ENCODE data around the gene NELL2. TPM values are rescaled to one million over a fixed set of nuclear protein-coding genes. Genes with fewer than 3 reads are reported as not detected.

NELL2 gene
- total and polyA plus RNA-seq, 2 donors (not counting 1 experiment from before 2014, with no cell fraction given) = 0.17 TPM; not detected in 1

DNA sequence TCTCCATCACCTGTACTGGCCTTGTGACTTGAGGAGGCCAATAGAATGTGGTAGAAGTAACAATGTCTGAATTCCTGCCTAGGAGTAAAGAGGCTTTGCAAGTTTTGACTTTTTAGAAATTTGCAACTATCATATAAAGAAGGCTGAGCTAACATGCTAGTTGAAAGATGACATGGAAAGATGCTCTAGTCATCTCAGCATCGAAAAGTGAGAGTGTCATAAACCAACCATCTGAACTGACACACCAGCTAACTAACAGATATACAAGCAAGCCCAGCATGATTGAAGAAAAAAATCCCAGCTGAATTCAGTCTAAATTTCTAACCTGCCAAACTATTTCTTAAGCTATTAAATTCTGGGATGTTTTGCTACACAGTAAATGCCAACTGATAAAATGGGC lies 116.8 kb downstream of the NELL2 start:
- no peaks in the 10 kb centered on the region for H3K36me3 ChIP-seq (ENCODE audit: control insufficient read depth, insufficient read depth, low read length)
- H3K4me1 ChIP-seq (ENCODE audit: control insufficient read depth, extremely low read depth, insufficient read depth, low read length) = no peaks in the 10 kb centered on the region

DNA sequence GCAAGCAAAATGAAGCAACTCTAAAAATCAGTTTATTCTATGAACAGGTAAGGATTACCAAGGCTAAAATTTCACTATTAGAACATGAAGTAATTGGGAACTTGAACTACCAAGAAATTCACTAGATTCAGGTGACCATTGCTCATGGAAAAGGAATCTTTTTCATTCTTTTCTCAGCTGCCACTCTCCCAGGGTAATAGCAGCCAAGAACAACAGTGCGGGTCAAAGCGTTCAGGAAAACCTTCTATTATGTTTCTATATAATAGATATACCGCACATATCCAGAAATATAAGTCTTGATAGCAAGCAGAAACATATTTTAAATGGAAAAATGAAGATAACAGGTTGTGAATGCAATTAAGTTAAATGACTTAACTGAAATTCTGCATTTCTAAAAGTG lies 125.6 kb downstream of the NELL2 start:
- Histone ChIP-seq H3K4me3 (replicated peaks in 1 of 4; ENCODE audit: control extremely low read depth in 1 of 4, insufficient read depth in 1 of 4, low read depth in 3 of 4, low read length in 4 of 4) (no peak overlapping the region), H3K27me3 (ENCODE audit: control insufficient read depth, insufficient read depth, low read length) (no peaks in the 10 kb centered on the region), H3K4me2 (ENCODE audit: extremely low read depth, insufficient read depth, low read length) (no peak overlapping the region), H2AFZ (ENCODE audit: low read length) (no peak overlapping the region), H3K27ac (ENCODE audit: insufficient read depth, low read length) (no peak overlapping the region), H4K20me1 (ENCODE audit: control insufficient read depth, extremely low read depth, insufficient read depth, low read length) (no peaks in the 10 kb centered on the region), H3K9me3 (ENCODE audit: control insufficient read depth, insufficient read depth, low read depth, low read length) (no peaks in the 10 kb centered on the region), H3K79me2 (ENCODE audit: control insufficient read depth, insufficient read depth, low read length) (no peaks in the 10 kb centered on the region), H3K9ac (ENCODE audit: insufficient read depth, low read length) (no peak overlapping the region), H3K4me1 (ENCODE audit: control insufficient read depth, extremely low read depth, insufficient read depth, low read length) (no peaks in the 10 kb centered on the region), H3K36me3 (ENCODE audit: control insufficient read depth, insufficient read depth, low read length) (no peaks in the 10 kb centered on the region)
- TF ChIP-seq, protein P1, sequence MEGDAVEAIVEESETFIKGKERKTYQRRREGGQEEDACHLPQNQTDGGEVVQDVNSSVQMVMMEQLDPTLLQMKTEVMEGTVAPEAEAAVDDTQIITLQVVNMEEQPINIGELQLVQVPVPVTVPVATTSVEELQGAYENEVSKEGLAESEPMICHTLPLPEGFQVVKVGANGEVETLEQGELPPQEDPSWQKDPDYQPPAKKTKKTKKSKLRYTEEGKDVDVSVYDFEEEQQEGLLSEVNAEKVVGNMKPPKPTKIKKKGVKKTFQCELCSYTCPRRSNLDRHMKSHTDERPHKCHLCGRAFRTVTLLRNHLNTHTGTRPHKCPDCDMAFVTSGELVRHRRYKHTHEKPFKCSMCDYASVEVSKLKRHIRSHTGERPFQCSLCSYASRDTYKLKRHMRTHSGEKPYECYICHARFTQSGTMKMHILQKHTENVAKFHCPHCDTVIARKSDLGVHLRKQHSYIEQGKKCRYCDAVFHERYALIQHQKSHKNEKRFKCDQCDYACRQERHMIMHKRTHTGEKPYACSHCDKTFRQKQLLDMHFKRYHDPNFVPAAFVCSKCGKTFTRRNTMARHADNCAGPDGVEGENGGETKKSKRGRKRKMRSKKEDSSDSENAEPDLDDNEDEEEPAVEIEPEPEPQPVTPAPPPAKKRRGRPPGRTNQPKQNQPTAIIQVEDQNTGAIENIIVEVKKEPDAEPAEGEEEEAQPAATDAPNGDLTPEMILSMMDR (conservative IDR thresholded peaks at IDR 0.05 in 1 of 2, IDR thresholded peaks at IDR 0.05 in 1 of 2; ENCODE audit: low read depth in 1 of 2, low read length in 2 of 2) = no peak
- TF ChIP-seq EZH2 (IDR thresholded peaks at IDR 0.05; ENCODE audit: low read length, missing control alignments) = no peak
- no peak for DNase-seq (ENCODE audit: low read depth in 2 of 2)

More for the DNA sequence above, 116.8 kb downstream of the NELL2 start:
- no peak overlapping the region for H2AFZ ChIP-seq (ENCODE audit: low read length)
- no peaks in the 10 kb centered on the region for H3K79me2 ChIP-seq (ENCODE audit: control insufficient read depth, insufficient read depth, low read length)
- no peaks in the 10 kb centered on the region for H4K20me1 ChIP-seq (ENCODE audit: control insufficient read depth, extremely low read depth, insufficient read depth, low read length)
- TF ChIP-seq, protein P1 (conservative IDR thresholded peaks at IDR 0.05 in 1 of 2, IDR thresholded peaks at IDR 0.05 in 1 of 2; ENCODE audit: low read depth in 1 of 2, low read length in 2 of 2) = no peak
- TF ChIP-seq EZH2 (IDR thresholded peaks at IDR 0.05; ENCODE audit: low read length, missing control alignments) = no peak
- no peak for DNase-seq (ENCODE audit: low read depth in 2 of 2)
- no peaks in the 10 kb centered on the region for H3K9me3 ChIP-seq (ENCODE audit: control insufficient read depth, insufficient read depth, low read depth, low read length)
- H3K4me2 ChIP-seq (ENCODE audit: extremely low read depth, insufficient read depth, low read length) = no peak overlapping the region
- H3K27me3 ChIP-seq (ENCODE audit: control insufficient read depth, insufficient read depth, low read length) = no peaks in the 10 kb centered on the region
- H3K9ac ChIP-seq (ENCODE audit: insufficient read depth, low read length) = no peak overlapping the region
- no peak overlapping the region for H3K4me3 ChIP-seq (replicated peaks in 1 of 4; ENCODE audit: control extremely low read depth in 1 of 4, insufficient read depth in 1 of 4, low read depth in 3 of 4, low read length in 4 of 4)
- no peak overlapping the region for H3K27ac ChIP-seq (ENCODE audit: insufficient read depth, low read length)

DNA sequence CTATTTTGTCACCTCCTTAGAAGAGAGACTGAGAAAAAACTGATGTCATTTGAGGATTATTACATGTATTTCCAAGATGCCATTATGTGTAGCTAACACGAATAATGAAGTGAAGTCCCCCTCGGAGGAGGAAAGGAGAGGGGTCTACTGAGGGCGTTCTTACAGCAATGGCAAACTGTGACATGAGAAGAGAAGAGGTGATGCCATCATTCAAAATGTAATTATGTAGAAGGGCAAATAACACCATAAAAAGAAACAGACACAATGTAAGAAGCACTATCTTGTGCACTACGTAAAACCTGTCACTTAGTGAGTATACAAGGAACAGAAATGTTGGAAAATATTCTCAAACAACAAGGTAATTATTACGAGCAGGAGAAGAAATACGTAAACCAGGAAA lies 126.5 kb downstream of the NELL2 start:
- H3K9me3 ChIP-seq (ENCODE audit: control insufficient read depth, insufficient read depth, low read depth, low read length) = no peaks in the 10 kb centered on the region
- no peaks in the 10 kb centered on the region for H3K4me1 ChIP-seq (ENCODE audit: control insufficient read depth, extremely low read depth, insufficient read depth, low read length)
- no peak overlapping the region for H3K4me3 ChIP-seq (replicated peaks in 1 of 4; ENCODE audit: control extremely low read depth in 1 of 4, insufficient read depth in 1 of 4, low read depth in 3 of 4, low read length in 4 of 4)
- no peaks in the 10 kb centered on the region for H3K36me3 ChIP-seq (ENCODE audit: control insufficient read depth, insufficient read depth, low read length)
- no peak overlapping the region for H3K4me2 ChIP-seq (ENCODE audit: extremely low read depth, insufficient read depth, low read length)
- no peaks in the 10 kb centered on the region for H3K79me2 ChIP-seq (ENCODE audit: control insufficient read depth, insufficient read depth, low read length)
- no peaks in the 10 kb centered on the region for H4K20me1 ChIP-seq (ENCODE audit: control insufficient read depth, extremely low read depth, insufficient read depth, low read length)
- no peaks in the 10 kb centered on the region for H3K27me3 ChIP-seq (ENCODE audit: control insufficient read depth, insufficient read depth, low read length)
- H2AFZ ChIP-seq (ENCODE audit: low read length) = no peak overlapping the region
- H3K9ac ChIP-seq (ENCODE audit: insufficient read depth, low read length) = no peak overlapping the region
- H3K27ac ChIP-seq (ENCODE audit: insufficient read depth, low read length) = no peak overlapping the region
- DNase-seq (ENCODE audit: low read depth in 2 of 2) = no peak
- no peak for TF ChIP-seq EZH2 (IDR thresholded peaks at IDR 0.05; ENCODE audit: low read length, missing control alignments)
- TF ChIP-seq, protein P1 (conservative IDR thresholded peaks at IDR 0.05 in 1 of 2, IDR thresholded peaks at IDR 0.05 in 1 of 2; ENCODE audit: low read depth in 1 of 2, low read length in 2 of 2) = no peak
